Measurements from ENCODE around the gene JMJD1C.

The JMJD1C gene

GRCh38 chr10:63437116-63437949 lies 28.4 kb downstream of the JMJD1C start:
- DNase-seq: no peak

GRCh38 chr10:63436225-63436624 lies 29.6 kb downstream of the JMJD1C start:
- no peak for DNase-seq

GRCh38 chr10:63434866-63435854 lies 30.6 kb downstream of the JMJD1C start:
- DNase-seq: no peak

GRCh38 chr10:63431962-63432797 lies 33.6 kb downstream of the JMJD1C start:
- DNase-seq: no peak

- no peak for DNase-seq
These were observed 34.8 kb downstream of the JMJD1C start for GRCh38 chr10:63430999-63431356.

GRCh38 chr10:63430091-63430998 lies 35.4 kb downstream of the JMJD1C start:
- DNase-seq: no peak

GRCh38 chr10:63429281-63429680 lies 36.5 kb downstream of the JMJD1C start:
- DNase-seq: no peak

GRCh38 chr10:63427013-63427412 lies 38.8 kb downstream of the JMJD1C start:
- no peak for DNase-seq

- DNase-seq: no peak
These were observed 40.3 kb downstream of the JMJD1C start for GRCh38 chr10:63425512-63425911.

GRCh38 chr10:63424576-63424975 lies 41.2 kb downstream of the JMJD1C start:
- DNase-seq: no peak

- DNase-seq: no peak
These were observed 42.3 kb downstream of the JMJD1C start for GRCh38 chr10:63423494-63423893.

- no peak for DNase-seq
These were observed 44.2 kb downstream of the JMJD1C start for GRCh38 chr10:63421591-63421990.

GRCh38 chr10:63416376-63416775 lies 49.4 kb downstream of the JMJD1C start:
- peak in 1 of 2 experiments; percentile 1 for DNase-seq

GRCh38 chr10:63415640-63416244 lies 50.0 kb downstream of the JMJD1C start:
- no peak for DNase-seq

GRCh38 chr10:63414481-63415260 lies 51.1 kb downstream of the JMJD1C start:
- no peak for DNase-seq

- no peak for DNase-seq
These were observed 52.3 kb downstream of the JMJD1C start for GRCh38 chr10:63413429-63413828.

- no peak for DNase-seq
These were observed 53.5 kb downstream of the JMJD1C start for GRCh38 chr10:63412304-63412703.

GRCh38 chr10:63410633-63411032 lies 55.1 kb downstream of the JMJD1C start:
- DNase-seq: no peak

- DNase-seq: no peak
These were observed 56.2 kb downstream of the JMJD1C start for GRCh38 chr10:63409465-63410027.

GRCh38 chr10:63407136-63407662 lies 58.6 kb downstream of the JMJD1C start:
- no peak for DNase-seq
